ENCODE results near the gene TPD52L3.

Gene TPD52L3

DNA sequence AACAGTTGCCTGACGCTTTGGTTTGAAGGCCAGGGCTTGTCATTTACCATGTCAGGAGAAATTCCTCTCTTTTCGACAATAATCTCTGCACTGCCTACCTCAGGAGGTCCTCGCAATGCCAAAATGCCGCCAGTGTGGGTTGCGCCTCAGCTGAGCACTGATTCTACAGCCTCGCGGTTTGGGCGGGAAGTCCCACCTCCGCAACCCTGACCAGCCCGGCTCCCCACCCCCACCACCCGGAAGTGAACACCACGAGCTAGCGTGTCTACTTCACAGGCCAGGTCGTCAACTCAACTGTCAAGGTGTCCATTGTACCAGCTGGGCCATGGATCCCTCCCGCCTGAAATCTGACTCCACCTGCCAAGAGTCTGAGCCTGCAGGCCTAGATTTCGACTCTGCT lies at the start of gene TPD52L3:
TPD52L3 (plus strand) TSS at position 273 of the 400 bp plus-strand sequence. CDS start 221 bp downstream, outside the sequence.
- DNase-seq (ENCODE audit: low read depth in 2 of 2, low spot score in 1 of 2) = no peak

DNA sequence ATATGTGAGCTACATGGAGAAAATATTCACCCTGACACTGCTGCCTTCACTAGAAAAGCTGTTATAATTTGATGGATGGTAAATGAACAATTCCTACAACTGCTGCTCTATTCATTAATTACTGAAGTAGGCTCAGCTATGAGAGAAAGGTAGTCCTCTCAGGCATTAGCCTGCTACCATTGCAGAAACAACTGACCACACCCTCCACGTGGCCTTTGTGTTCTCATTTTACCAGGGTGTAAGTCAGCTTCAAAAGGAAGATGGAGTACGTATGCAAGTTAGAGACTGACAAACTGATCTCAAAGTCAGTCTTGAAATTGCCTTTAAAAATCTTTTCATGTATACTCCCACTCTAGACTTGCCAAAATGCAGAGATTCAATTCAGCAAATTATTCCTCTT lies 26.3 kb upstream of the TPD52L3 start:
- no peak for DNase-seq (ENCODE audit: low read depth in 2 of 2, low spot score in 1 of 2)

DNA sequence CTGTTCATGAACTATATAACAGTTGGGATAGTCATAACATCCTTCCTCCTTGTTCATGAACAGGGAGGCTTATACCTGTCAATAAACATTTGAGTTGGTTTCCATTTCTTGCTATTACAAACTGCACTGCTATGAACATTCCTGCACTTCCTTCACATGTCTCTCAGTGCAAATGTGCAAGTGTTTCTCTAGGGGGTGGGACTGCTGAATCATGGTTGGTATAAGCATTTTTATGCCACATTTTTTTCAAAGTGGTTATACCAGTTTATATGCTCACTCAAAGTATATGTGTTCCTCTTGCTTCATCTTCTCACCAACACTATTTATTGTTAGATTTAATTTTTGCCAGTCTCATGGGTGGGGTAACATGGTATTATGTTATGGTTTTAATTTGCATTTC lies 25.8 kb upstream of the TPD52L3 start:
- DNase-seq (ENCODE audit: low read depth in 2 of 2, low spot score in 1 of 2) = no peak

DNA sequence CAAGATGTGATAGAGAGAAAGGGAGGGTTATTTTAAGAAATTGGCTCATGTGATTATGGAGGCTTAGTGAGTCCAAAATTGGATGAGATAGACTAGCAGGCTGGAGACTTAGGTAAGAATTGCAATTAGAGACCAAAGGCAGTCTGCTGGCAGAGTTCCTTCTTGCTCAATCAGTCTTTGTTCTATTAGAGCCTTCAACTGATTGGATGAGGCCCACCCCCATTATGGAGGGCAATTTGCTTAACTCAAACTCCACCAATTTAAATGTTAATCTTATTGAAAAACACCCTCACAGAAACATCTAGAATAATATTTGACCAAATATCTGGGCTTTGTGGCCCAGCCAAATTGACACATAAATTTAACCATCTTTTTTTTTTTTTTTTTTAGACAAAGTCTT lies 23.9 kb upstream of the TPD52L3 start:
- no peak for DNase-seq (ENCODE audit: low read depth in 2 of 2, low spot score in 1 of 2)

DNA sequence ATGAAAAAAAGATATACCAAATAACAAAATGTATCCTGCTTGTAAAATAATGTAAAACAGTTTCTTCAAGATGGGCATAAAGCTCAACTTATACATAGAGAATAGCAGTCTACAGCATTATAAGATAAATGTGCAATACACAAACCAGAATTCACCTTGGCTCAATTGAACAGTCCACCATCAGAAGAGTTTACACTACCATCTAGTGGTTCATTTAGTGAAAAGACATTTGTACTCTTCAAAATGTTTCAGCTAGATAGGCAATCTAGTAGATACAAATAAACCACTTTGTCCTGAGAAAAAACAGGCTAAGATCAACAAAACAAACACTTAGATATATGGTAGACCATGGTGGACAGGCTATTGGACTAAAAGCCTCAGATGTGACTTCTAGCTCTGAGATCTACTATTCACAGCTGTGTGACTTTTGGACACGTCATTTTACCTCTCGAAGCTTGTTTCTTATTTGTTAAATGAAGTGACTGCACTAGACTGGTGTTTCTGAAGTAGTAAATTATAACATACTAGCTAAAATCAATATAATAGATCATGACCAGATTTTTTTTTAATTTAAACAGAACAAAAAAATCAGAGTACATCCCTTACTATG lies 22.1 kb upstream of the TPD52L3 start:
- DNase-seq (ENCODE audit: low read depth in 2 of 2, low spot score in 1 of 2) = no peak

GRCh38 chr9:6307551-6308096 lies 20.6 kb upstream of the TPD52L3 start:
- no peak for DNase-seq (ENCODE audit: low read depth in 2 of 2, low spot score in 1 of 2)

DNA sequence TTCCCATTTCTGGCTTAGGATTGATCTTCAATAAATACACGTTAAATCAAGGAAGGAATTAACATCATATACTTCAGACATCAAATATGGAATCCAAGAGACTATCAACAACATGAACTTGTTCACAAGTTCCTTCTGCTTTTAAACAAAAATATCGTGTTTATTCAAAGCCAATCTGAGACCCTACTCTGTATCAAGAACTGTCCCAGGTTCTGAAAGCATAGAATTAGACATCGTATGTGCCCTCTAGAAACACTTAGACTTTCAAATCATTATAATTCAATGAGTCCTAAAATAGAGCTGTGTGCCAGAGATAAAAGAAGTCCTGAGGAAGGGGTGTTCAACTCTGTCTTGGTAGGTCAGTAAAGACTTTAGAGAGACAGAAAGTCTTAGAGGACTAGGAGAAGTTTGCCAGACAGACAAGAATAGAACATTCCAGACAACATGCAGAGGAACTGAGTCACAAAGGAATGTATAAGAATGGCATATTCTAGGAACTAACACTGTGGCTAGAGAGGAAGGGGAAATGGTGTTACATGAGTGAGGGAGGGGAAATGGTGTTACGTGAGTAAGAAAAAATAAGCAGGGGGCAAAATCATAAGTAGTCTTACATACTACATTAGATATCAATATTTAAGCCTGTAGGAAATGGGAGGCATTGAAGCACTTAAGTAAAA lies 2.9 kb downstream of the TPD52L3 start:
- DNase-seq (ENCODE audit: low read depth in 2 of 2, low spot score in 1 of 2) = no peak

GRCh38 chr9:6334305-6334704 lies 6.1 kb downstream of the TPD52L3 start:
- DNase-seq (ENCODE audit: low read depth in 2 of 2, low spot score in 1 of 2) = no peak

DNA sequence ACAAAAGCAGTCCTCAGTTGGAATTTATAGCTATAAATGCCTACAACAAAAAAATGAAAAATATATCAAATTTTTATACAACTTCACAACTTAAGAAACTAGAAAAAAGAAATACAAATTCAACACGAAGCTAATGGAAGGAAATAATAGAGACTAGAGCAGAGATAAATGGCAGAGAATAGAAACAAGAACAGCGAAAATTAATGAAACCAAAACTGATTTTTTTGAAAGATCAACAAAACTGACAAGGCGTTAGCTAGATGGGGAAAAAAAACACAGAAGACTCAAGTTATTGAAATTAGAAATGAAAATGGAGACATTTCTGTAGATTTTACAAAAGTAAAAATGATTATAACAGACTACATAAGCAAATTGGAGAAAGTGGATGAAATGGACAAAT lies 20.6 kb downstream of the TPD52L3 start:
- no peak for DNase-seq (ENCODE audit: low read depth in 2 of 2, low spot score in 1 of 2)

GRCh38 chr9:6351737-6352136 lies 23.6 kb downstream of the TPD52L3 start:
- no peak for DNase-seq (ENCODE audit: low read depth in 2 of 2, low spot score in 1 of 2)

DNA sequence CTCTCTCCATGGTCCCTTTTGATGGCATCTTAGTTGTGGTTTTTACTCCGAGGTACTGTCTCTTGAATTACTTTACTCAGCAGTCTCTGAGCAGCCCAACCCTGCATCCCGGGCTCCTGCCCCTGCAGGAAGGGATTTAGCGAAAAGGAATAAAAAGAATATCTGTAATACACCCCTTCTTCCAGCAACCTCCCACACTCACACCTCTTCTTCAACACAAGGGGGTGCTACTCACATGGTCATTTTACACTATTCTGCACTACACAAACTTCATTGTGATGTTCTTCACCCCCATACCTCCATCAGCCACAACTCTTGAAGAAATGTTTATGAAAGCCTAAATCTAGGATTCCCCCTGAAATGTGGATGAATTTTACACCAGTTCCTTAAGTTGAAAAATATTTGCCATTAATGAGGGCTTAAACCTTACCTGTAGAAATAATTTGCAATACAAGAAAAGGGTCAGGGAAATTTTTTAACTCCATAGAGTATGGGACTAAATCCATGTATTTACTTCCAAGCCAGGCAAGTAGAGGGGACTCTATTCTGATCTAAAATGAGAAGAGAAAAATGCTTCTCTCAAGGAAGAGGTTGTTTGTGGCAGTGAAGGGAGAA lies 26.0 kb downstream of the TPD52L3 start:
- DNase-seq (ENCODE audit: low read depth in 2 of 2, low spot score in 1 of 2) = no peak

DNA sequence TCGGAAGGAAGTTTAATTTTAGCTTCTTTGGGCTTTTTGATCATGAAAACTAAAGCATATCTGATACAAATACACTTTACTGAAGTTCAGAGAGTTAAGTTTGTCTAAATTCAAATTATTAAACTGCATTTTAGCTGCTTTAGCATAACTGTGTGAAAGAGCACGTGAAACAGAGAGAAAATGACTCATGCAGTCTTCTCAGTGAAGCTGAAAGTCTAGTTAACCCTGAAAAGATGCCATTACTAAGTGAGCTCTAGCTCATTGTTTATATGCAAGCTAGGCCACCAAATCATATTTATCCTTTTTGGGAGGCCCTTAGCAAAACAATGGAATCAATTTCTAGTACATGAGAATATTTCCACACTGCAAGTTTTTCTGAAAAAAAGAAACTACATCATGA lies 27.6 kb downstream of the TPD52L3 start:
- DNase-seq (ENCODE audit: low read depth in 2 of 2, low spot score in 1 of 2) = no peak

- DNase-seq (ENCODE audit: low read depth in 2 of 2, low spot score in 1 of 2) = no peak
These were observed 28.3 kb downstream of the TPD52L3 start for GRCh38 chr9:6356441-6356840.

DNA sequence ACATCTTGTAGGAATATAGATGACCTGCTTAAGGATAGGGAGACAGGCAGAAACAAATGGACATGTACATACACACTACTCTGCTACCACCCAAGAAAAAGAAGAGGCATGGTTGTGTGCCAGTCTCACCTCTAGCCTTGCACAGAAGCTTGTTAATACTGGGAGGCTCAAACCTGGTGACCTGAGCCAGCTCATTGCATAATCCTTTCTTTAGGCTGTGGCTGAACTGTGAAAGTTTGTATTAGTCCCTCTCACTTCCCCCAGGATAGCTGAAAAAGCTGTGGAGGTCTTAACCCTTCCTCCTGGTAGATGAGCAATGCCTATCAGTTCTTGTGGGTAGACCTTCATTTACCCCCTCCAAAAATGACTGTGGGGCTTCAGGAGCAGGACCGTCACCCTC lies 28.7 kb downstream of the TPD52L3 start:
- DNase-seq (ENCODE audit: low read depth in 2 of 2, low spot score in 1 of 2) = no peak

GRCh38 chr9:6367128-6367890 lies 39.1 kb downstream of the TPD52L3 start:
- no peak for DNase-seq (ENCODE audit: low read depth in 2 of 2, low spot score in 1 of 2)

- DNase-seq (ENCODE audit: low read depth in 2 of 2, low spot score in 1 of 2) = no peak
These were observed 40.7 kb downstream of the TPD52L3 start for GRCh38 chr9:6368831-6369230.

Data from stimulated activated CD8-positive, alpha-beta memory T cell treated with anti-CD3 and anti-CD28 coated beads, Interleukin-4, amount 100 ng/mL, for 4 hours (primary cell).